Mesendoderm (in vitro differentiated cells): ENCODE measurements around the gene BMP10.

Source experiments
- DNase-seq: peaks from one replicate; pipeline ENCODE4 v3.0.0; 2013
- H2AK5ac ChIP-seq: 2 replicates; pipeline ENCODE4 v1.6.1; 2013; ENCODE audit warnings: low read length, inconsistent platforms
- H2BK120ac ChIP-seq: 2 replicates; pipeline ENCODE4 v1.6.1; 2013; ENCODE audit warnings: low read depth, mild to moderate bottlenecking, low read length, moderate library complexity, mixed read lengths
- H2BK15ac ChIP-seq: replicated peaks from 2 replicates; pipeline ENCODE4 v1.6.1; 2013; ENCODE audit warnings: low read depth, mild to moderate bottlenecking, moderate library complexity
- H2BK5ac ChIP-seq: 2 replicates; pipeline ENCODE4 v1.6.1; 2013; ENCODE audit warnings: low read length, inconsistent platforms
- H3K18ac ChIP-seq: 2 replicates; pipeline ENCODE4 v1.6.1; 2013; ENCODE audit warnings: mild to moderate bottlenecking, low read length, mixed read lengths
- H3K23ac ChIP-seq: one replicate; pipeline ENCODE4 v1.6.1; 2013; ENCODE audit warnings: low read length
- H3K27ac ChIP-seq: 2 replicates; pipeline ENCODE4 v1.5.1; 2013; ENCODE audit warnings: low read depth, mild to moderate bottlenecking, inconsistent platforms, low read length, moderate library complexity
- H3K27me3 ChIP-seq: 2 replicates; pipeline ENCODE4 v1.6.1; 2013; ENCODE audit warnings: low read length, control low read depth, mild to moderate bottlenecking, inconsistent platforms; ENCODE audit not compliant: insufficient read depth, poor library complexity
- H3K36me3 ChIP-seq: 2 replicates; pipeline ENCODE4 v1.6.1; 2013; ENCODE audit warnings: low read length, inconsistent platforms; ENCODE audit not compliant: control insufficient read depth, insufficient read depth
- H3K4ac ChIP-seq: one replicate; pipeline ENCODE4 v1.6.1; 2013; ENCODE audit warnings: low read depth, mild to moderate bottlenecking, low read length, moderate library complexity
- H3K4me1 ChIP-seq: 2 replicates; pipeline ENCODE4 v1.6.1; 2013; ENCODE audit warnings: low read depth, low read length, inconsistent platforms; ENCODE audit not compliant: control insufficient read depth
- H3K4me2 ChIP-seq: 2 replicates; pipeline ENCODE4 v1.6.1; 2013; ENCODE audit warnings: low read length
- H3K4me3 ChIP-seq: 2 replicates; pipeline ENCODE4 v1.5.1; 2013; ENCODE audit warnings: mild to moderate bottlenecking, low read length
- H3K56ac ChIP-seq: one replicate; pipeline ENCODE4 v1.6.1; 2013; ENCODE audit warnings: low read length
- H3K79me1 ChIP-seq: 2 replicates; pipeline ENCODE4 v1.6.1; 2013; ENCODE audit warnings: low read length, inconsistent platforms
- H3K79me2 ChIP-seq: 2 replicates; pipeline ENCODE4 v1.6.1; 2013; ENCODE audit warnings: mild to moderate bottlenecking, low read length; ENCODE audit not compliant: control insufficient read depth, insufficient read depth
- H3K9ac ChIP-seq: 2 replicates; pipeline ENCODE4 v1.6.1; 2013; ENCODE audit warnings: low read length, inconsistent platforms
- H4K5ac ChIP-seq: one replicate; pipeline ENCODE4 v1.6.1; 2013; ENCODE audit warnings: low read length
- H4K8ac ChIP-seq: one replicate; pipeline ENCODE4 v1.6.1; 2013; ENCODE audit warnings: low read depth, mild to moderate bottlenecking, control low read depth, low read length, moderate library complexity
- WGBS: extraction: QIAGEN DNeasy Blood & Tissue Kit; methylation state at CpG from one replicate; pipeline ENCODE4 v1.1.7; 2013; ENCODE audit warnings: low lambda C conversion rate, missing lambda C conversion rate; ENCODE audit not compliant: insufficient coverage; ENCODE audit errors: extremely low coverage; 5-methylcytosine and 5-hydroxymethylcytosine counted together

The BMP10 gene

GRCh38 chr2:68846091-68846490, 25.1 kb downstream of the BMP10 start:
- Histone ChIP-seq H2BK5ac (no peak overlapping the region), H3K18ac (no peak overlapping the region), H4K8ac (no peak overlapping the region), H3K23ac (no peak overlapping the region), H3K79me1 (no peaks in the 10 kb centered on the region), H3K27ac (no peak overlapping the region), H3K9ac (no peak overlapping the region), H2AK5ac (no peak overlapping the region), H3K4me2 (no peak overlapping the region), H3K27me3 (no peaks in the 10 kb centered on the region), H4K5ac (no peak overlapping the region), H3K79me2 (no peaks in the 10 kb centered on the region), H3K36me3 (no peaks in the 10 kb centered on the region), H2BK15ac (no peak overlapping the region), H3K4me3 (no peak overlapping the region), H3K56ac (no peak overlapping the region), H3K4me1 (peaks cover 5% of the 10 kb centered on the region), H3K4ac (no peak overlapping the region), H2BK120ac (no peak overlapping the region)
- no CpG with 5 or more reads among the region's 3 CpGs for WGBS
- no peak for DNase-seq

DNA sequence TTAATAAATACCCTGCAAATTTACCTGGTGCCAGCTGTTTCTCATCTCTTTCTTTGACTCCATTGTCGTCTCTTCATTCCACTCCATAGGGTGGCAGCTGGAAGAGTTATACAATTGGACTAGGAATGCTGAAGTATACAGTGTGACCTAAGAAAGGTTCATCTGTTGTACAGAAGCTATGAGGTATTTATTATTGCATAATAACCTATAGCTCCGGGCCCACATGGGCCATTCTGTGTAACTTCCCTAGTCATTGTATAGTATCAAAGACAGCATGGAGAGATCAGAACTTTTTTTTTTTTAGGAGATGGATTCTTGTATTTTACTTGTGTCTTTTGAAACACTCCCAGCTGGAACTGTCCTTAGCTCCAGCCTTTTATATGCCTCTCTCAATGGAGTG, 26.2 kb downstream of the BMP10 start:
- Histone ChIP-seq H3K36me3 (no peaks in the 10 kb centered on the region), H2BK15ac (no peak overlapping the region), H2BK120ac (no peak overlapping the region), H3K4me1 (no peaks in the 10 kb centered on the region), H3K79me2 (no peaks in the 10 kb centered on the region), H3K79me1 (no peaks in the 10 kb centered on the region), H3K4me3 (no peak overlapping the region), H3K23ac (no peak overlapping the region), H3K27ac (no peak overlapping the region), H3K4me2 (no peak overlapping the region), H3K27me3 (no peaks in the 10 kb centered on the region), H2BK5ac (no peak overlapping the region), H3K56ac (no peak overlapping the region), H3K18ac (no peak overlapping the region), H3K4ac (no peak overlapping the region), H3K9ac (no peak overlapping the region), H4K8ac (no peak overlapping the region), H2AK5ac (no peak overlapping the region), H4K5ac (no peak overlapping the region)
- no CpG with 5 or more reads among the region's 2 CpGs for WGBS
- DNase-seq: no peak

DNA sequence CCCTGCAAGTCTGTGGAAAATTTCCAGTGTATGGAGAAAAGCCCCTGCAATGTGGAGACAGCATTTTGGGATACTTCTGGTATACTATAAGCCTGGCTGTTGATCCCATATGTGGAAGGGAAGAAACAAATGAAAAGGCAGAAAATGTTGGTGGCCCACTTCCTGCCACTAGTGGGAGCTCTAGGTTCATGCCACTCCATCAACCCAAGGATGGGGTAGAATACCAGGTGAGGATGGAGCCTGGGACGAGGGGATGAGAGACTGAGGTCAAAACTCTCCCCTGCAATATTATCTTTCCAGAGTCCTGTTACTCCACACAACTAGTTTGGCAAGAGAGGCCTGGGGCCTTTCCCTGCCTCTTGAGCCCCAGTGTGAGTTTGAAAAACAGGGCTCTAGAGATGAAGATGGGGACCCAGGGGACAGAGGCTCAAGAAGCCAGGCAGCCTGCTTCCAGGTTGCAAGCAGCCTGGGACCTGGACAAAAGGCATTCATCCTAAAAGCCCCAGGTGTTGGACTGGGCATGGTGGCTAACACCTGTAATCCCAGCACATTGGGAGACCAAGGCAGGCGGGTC, 31.9 kb downstream of the BMP10 start:
- no peak overlapping the region for H3K9ac ChIP-seq
- H2BK15ac ChIP-seq: no peak overlapping the region
- H3K18ac ChIP-seq: no peak overlapping the region
- no peak overlapping the region for H3K4me2 ChIP-seq
- H3K4me1 ChIP-seq: no peaks in the 10 kb centered on the region
- no peak overlapping the region for H3K23ac ChIP-seq
- H2BK5ac ChIP-seq: no peak overlapping the region
- H3K79me2 ChIP-seq: no peaks in the 10 kb centered on the region
- peak; percentile 48 for DNase-seq
- WGBS: no CpG with 5 or more reads among the region's 2 CpGs
- H3K27me3 ChIP-seq: no peaks in the 10 kb centered on the region
- no peak overlapping the region for H4K8ac ChIP-seq
- H4K5ac ChIP-seq: no peak overlapping the region
- H3K36me3 ChIP-seq: no peaks in the 10 kb centered on the region
- H2BK120ac ChIP-seq: no peak overlapping the region
- H3K4me3 ChIP-seq: no peak overlapping the region
- H2AK5ac ChIP-seq: no peak overlapping the region
- H3K56ac ChIP-seq: no peak overlapping the region
- H3K79me1 ChIP-seq: no peaks in the 10 kb centered on the region
- H3K27ac ChIP-seq: no peak overlapping the region
- H3K4ac ChIP-seq: no peak overlapping the region

- H3K36me3 ChIP-seq: no peaks in the 10 kb centered on the region
- no peak overlapping the region for H3K56ac ChIP-seq
- no peak overlapping the region for H3K27ac ChIP-seq
- H3K9ac ChIP-seq: no peak overlapping the region
- no peak overlapping the region for H2BK5ac ChIP-seq
- H3K18ac ChIP-seq: no peak overlapping the region
- no peak for DNase-seq
- no peak overlapping the region for H4K8ac ChIP-seq
- WGBS: no CpG with 5 or more reads among the region's 10 CpGs
- H3K27me3 ChIP-seq: no peaks in the 10 kb centered on the region
- no peak overlapping the region for H2BK15ac ChIP-seq
- no peak overlapping the region for H3K4me3 ChIP-seq
- H3K4ac ChIP-seq: no peak overlapping the region
- no peak overlapping the region for H2AK5ac ChIP-seq
- H3K4me1 ChIP-seq: no peaks in the 10 kb centered on the region
- H3K79me1 ChIP-seq: no peaks in the 10 kb centered on the region
- no peak overlapping the region for H3K23ac ChIP-seq
- no peak overlapping the region for H4K5ac ChIP-seq
- H2BK120ac ChIP-seq: no peak overlapping the region
- H3K79me2 ChIP-seq: no peaks in the 10 kb centered on the region
- no peak overlapping the region for H3K4me2 ChIP-seq
Observed at GRCh38 chr2:68838641-68839040, 32.6 kb downstream of the BMP10 start.

GRCh38 chr2:68837861-68838341, 33.3 kb downstream of the BMP10 start:
- H4K8ac ChIP-seq: no peak overlapping the region
- H4K5ac ChIP-seq: no peak overlapping the region
- no peak overlapping the region for H3K23ac ChIP-seq
- H3K79me1 ChIP-seq: no peaks in the 10 kb centered on the region
- no peaks in the 10 kb centered on the region for H3K36me3 ChIP-seq
- no peak overlapping the region for H2AK5ac ChIP-seq
- no peak overlapping the region for H3K56ac ChIP-seq
- no peak overlapping the region for H2BK120ac ChIP-seq
- no peak overlapping the region for H3K18ac ChIP-seq
- H3K4me3 ChIP-seq: no peak overlapping the region
- DNase-seq: no peak
- H2BK5ac ChIP-seq: no peak overlapping the region
- no peak overlapping the region for H3K4me2 ChIP-seq
- H3K9ac ChIP-seq: no peak overlapping the region
- no peaks in the 10 kb centered on the region for H3K4me1 ChIP-seq
- H3K4ac ChIP-seq: no peak overlapping the region
- no peaks in the 10 kb centered on the region for H3K27me3 ChIP-seq
- H2BK15ac ChIP-seq: no peak overlapping the region
- no CpG with 5 or more reads among the region's 3 CpGs for WGBS
- H3K79me2 ChIP-seq: no peaks in the 10 kb centered on the region
- H3K27ac ChIP-seq: no peak overlapping the region
